Testis (tissue), 2 donors: ENCODE results near the gene CHKB.

Experiments
- CTCF ChIP-seq, 3 experiments: fragments of 450-650 bp in 2 of 3; fragments of 200-600 bp in 1 of 3; sonication (generic) in 1 of 3; IDR thresholded peaks; one replicate each; pipeline ENCODE4 v1.5.1; 2016 to 2019; ENCODE audit warnings: antibody characterized with exemption in 3 of 3, mild to moderate bottlenecking in 2 of 3, moderate library complexity in 1 of 3
- POLR2A ChIP-seq: fragments of 450-650 bp; IDR thresholded peaks from one replicate; pipeline ENCODE4 v1.6.1; 2017; ENCODE audit warnings: antibody characterized with exemption, mild to moderate bottlenecking, moderate library complexity

- TF ChIP-seq POLR2A: no peak
- TF ChIP-seq CTCF (IDR thresholded peaks at IDR 0.05): no peak
Measured at GRCh38 chr22:50608996-50609395, 26.3 kb upstream of the CHKB start.
